Activated CD8-positive, alpha-beta memory T cell treated with anti-CD3 and anti-CD28 coated beads, Interleukin-2, amount 50 U/mL, for 1 hour (primary cell): Measurements from ENCODE around the gene PDF.

Source experiments
- DNase-seq: peaks from one replicate; pipeline ENCODE4 v3.0.0-alpha.2; 2020; ENCODE audit errors: extremely low read depth

The PDF gene

DNA sequence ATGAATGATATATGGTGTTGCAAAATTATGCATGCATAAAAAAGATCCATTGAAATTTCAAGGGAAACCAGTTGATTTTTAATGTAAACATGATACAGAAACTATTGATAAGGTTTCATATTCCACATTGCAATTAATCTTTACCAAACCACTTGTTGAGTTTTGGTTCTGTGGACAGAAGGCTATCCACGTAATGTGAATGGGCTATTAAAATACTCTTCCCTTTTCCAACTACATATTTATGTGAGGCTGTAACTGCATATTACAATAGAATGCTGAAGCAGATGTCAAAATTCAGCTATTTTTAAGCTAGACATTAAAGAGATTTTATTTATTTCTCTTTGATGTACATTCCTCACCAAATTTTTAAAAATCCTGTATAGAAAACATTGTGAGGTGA lies 53.0 kb downstream of the PDF start:
- DNase-seq = no peak
